ENCODE results near the gene SPATA21.

SPATA21 gene

DNA sequence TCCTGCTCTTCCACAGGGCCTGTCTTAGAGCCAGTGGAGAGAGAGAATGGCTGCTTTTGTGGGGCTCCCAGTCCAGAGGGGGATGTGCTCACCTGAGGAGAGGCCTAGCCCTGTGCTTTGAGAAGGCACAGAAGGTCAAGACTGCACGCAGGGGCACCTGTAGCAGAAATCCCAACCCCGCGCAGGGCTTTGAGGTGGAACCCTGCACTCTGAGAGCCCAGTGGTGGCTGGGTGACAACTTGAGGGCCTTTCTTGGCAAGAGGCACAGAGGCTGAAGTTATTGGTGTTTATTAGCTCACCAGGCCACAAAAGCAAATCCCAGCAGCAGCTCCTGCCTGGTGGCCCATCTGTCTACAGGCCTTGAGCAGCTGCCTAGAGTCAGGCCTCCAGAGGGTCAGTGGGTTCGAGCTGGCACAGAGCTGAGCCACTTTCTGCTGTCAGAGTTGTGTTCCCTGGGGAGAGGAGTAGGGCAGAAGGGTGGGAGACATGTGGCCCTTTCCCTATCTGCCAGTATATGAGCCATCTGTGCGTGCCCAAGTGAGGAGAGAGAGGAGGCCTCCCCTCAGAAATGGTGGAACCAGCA is 38.8 kb downstream of the SPATA21 start:
- no peak for TF ChIP-seq Cebpa-rat (IDR thresholded peaks at IDR 0.05)
- Histone ChIP-seq H3K9me3 (no peaks in the 10 kb centered on the region), H3K36me3 (peaks cover 73% of the 10 kb centered on the region), H3K4me3 (no peak overlapping the region), H3K27me3 (no peaks in the 10 kb centered on the region), H3K27ac (peak overlapping the region; percentile 62), H3K4me1 (peaks cover 37% of the 10 kb centered on the region), H4K20me1 (peaks cover 61% of the 10 kb centered on the region), H3K9ac (peak overlapping the region; percentile 18; the same call in 1 of the 2 replicates), H3K4me2 (peak overlapping the region; percentile 71)

DNA sequence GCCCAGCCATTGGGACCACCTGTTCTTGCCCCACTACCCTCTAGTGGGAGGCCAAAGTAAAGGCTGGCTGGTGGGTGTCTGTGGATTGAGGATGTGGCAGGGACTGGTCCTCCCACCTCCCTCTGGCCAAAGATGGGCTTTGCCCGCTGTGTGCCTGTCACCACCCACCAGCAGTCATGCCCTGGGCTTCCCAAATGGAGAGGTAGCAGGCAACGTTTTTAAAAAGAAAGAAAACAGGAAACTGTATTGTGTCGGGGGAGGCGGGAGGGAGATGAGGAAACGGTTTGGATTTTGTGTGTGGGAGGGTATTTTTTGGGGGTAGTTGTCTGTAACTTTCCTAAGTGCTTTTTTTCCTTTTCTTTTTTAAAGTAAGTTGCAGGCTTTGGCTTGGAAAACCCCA is 40.1 kb downstream of the SPATA21 start:
- Histone ChIP-seq H3K9ac (peak overlapping the region; percentile 18; the same call in 1 of the 2 replicates), H4K20me1 (peaks cover 75% of the 10 kb centered on the region), H3K9me3 (no peaks in the 10 kb centered on the region), H3K4me1 (peaks cover 38% of the 10 kb centered on the region), H3K4me3 (no peak overlapping the region), H3K27me3 (no peaks in the 10 kb centered on the region), H3K36me3 (peaks cover 86% of the 10 kb centered on the region), H3K27ac (peak overlapping the region; percentile 62), H3K4me2 (peak overlapping the region; percentile 71)
- no peak for TF ChIP-seq Cebpa-rat (IDR thresholded peaks at IDR 0.05)

DNA sequence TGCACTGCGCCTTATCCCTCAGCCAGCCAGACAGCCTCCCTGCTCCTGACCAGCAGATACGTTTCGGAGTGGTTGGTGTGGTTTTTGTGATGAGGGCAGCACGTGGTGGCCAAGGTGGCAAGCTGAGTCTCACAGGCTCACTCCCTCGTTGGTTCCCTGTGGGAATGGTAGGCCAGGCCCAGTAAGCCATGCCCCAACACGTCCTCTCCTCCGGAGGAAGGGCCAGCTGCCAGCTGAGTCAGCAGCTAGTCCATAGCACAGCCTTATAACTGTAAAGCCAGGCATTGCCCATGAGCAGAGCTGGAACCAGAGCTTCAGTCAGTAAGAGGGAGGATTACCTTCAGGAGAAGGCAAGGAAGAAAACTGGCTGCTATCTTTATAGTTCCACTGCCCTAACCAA is 40.6 kb downstream of the SPATA21 start:
- peaks cover 92% of the 10 kb centered on the region for H3K36me3 ChIP-seq
- no peaks in the 10 kb centered on the region for H3K9me3 ChIP-seq
- H3K27me3 ChIP-seq: no peaks in the 10 kb centered on the region
- peak overlapping the region; percentile 62 for H3K27ac ChIP-seq
- H3K4me1 ChIP-seq: peaks cover 44% of the 10 kb centered on the region
- H4K20me1 ChIP-seq: peaks cover 80% of the 10 kb centered on the region
- no peak for TF ChIP-seq Cebpa-rat (IDR thresholded peaks at IDR 0.05)
- peak overlapping the region; percentile 18; the same call in 1 of the 2 replicates for H3K9ac ChIP-seq
- no peak overlapping the region for H3K4me3 ChIP-seq
- peak overlapping the region; percentile 71 for H3K4me2 ChIP-seq

DNA sequence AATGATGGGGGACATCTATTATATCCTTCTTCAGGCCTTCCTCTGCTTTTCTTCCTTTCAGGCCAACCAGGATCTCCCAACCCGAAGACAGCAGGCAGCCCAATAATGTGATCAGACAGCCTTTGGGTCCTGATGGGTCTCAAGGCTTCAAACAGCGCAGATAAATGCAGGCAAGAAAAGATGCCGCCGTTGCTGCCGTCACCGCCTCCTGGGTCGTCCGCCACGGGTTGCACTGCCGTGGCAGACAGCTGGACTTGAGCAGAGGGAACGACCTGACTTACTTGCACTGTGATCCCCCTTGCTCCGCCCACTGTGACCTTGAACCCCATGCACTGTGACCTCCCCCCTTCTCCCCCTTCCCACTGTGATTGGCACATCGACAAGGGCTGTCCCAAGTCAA is 42.2 kb downstream of the SPATA21 start:
- no peak for TF ChIP-seq Cebpa-rat (IDR thresholded peaks at IDR 0.05)
- H3K4me2 ChIP-seq: no peak overlapping the region
- H3K27me3 ChIP-seq: no peaks in the 10 kb centered on the region
- no peak overlapping the region for H3K27ac ChIP-seq
- peaks cover 60% of the 10 kb centered on the region for H3K4me1 ChIP-seq
- no peaks in the 10 kb centered on the region for H3K9me3 ChIP-seq
- peaks cover 98% of the 10 kb centered on the region for H3K36me3 ChIP-seq
- H4K20me1 ChIP-seq: peaks cover 96% of the 10 kb centered on the region
- no peak overlapping the region for H3K9ac ChIP-seq
- no peak overlapping the region for H3K4me3 ChIP-seq

DNA sequence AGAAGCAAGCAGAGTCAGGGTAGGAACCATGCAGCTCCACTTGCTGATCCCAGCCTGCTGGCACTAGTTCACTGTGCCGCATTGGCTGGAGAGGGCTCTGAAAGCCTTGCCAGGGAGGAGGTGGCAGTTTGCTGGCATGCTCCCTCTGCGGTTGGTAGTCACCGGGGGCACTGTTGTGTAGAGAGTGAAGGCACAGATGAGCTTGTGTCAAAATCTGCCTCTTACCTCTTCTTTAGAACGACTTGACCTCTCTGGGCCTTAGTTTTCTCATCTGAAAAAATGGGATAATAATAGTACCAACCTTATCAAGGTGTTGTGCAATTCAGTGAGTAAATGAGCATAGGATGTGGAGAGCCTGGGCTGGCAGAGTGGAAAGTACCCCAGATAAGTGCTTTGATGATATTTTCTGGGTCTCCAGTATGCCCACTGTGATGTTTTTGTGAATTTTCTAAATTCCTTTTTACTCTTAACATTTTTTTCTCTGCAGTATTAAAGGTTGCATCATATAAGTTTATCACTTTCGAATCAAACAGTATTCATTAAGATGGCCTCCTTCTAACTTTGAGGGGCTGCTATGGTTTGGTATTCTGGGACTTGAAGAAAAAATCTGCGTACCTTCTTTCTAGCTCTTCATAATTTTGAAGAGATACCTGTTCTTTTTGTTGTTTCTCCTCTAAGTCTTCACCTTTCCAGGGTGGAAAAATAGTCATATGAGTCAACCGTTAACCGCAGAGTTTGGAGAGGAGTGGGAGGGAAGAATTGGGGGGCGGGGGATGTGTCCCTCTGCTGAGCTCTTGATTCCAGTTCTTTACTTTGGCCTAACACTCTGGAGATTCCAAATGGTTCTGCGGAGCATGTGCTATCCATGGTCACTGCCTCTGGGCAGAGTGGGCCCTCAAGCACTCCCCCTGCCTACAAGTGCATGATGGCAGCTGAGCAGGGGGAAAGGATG is 43.4 kb downstream of the SPATA21 start:
- Histone ChIP-seq H3K9me3 (no peaks in the 10 kb centered on the region), H3K9ac (no peak overlapping the region), H4K20me1 (peaks cover 97% of the 10 kb centered on the region), H3K27ac (no peak overlapping the region), H3K4me1 (peaks cover 62% of the 10 kb centered on the region), H3K36me3 (peaks cover 91% of the 10 kb centered on the region), H3K27me3 (no peaks in the 10 kb centered on the region), H3K4me2 (no peak overlapping the region), H3K4me3 (no peak overlapping the region)
- no peak for TF ChIP-seq Cebpa-rat (IDR thresholded peaks at IDR 0.05)

DNA sequence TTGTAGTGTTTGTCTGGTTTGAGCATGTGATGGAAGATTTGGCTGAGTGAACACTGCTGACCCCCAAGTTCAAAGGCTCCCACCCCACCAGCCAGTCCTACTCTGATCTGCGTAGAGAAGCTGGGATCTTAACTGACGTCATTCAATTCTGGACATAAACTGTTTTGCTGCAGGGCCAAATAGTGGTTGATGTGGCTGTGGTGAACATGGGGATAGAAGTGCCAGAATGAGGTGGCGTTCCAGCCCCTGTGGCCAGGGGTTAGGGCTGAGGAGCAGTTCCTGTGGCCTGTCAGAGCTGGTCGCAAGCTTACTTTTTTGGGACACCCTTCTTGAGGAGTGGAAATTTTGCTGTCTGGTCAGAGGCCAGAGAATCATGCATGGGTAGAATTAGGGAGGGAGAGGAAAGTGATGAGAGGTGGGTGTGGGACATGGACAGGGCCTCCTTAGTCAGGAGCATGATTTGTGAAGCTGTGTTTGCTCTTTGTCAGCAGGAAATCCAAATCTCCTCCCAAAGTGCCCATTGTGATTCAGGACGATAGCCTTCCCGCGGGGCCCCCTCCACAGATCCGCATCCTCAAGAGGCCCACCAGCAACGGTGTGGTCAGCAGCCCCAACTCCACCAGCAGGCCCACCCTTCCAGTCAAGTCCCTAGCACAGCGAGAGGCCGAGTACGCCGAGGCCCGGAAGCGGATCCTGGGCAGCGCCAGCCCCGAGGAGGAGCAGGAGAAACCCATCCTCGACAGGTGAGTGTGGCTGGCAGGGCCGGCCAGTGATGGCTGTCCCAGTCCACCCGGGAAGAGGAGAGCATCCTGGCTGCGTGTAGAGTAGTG is 44.3 kb downstream of the SPATA21 start:
- Histone ChIP-seq H3K4me1 (peaks cover 62% of the 10 kb centered on the region), H3K4me2 (no peak overlapping the region), H3K27ac (no peak overlapping the region), H3K27me3 (no peaks in the 10 kb centered on the region), H3K9me3 (no peaks in the 10 kb centered on the region), H3K36me3 (peaks cover 88% of the 10 kb centered on the region), H4K20me1 (peaks cover 97% of the 10 kb centered on the region), H3K4me3 (no peak overlapping the region), H3K9ac (no peak overlapping the region)
- no peak for TF ChIP-seq Cebpa-rat (IDR thresholded peaks at IDR 0.05)

DNA sequence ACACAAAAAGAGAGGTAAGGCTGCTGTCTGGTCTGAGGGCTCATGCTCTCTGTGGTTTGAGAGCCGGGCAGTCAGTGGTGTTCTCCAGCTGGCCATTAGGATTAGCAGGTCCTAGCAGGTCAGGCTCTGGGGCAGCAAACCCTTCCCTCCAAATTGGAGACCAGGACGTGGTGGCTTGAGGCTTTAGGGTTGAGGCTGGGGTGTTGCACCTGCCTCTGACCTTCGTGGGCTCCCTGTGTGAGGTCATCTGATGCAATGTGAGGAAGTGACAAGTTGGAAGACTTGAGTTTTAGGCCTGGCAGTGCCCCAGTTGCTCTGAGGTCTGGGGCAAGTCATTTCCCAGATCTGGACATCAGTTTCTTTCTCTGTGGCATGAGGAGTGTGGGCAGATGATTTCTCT is 45.8 kb downstream of the SPATA21 start:
- Histone ChIP-seq H3K36me3 (peaks cover 88% of the 10 kb centered on the region), H3K4me2 (peak overlapping the region; percentile 44), H3K9ac (peak overlapping the region; percentile 27; the same call in 1 of the 2 replicates)

DNA sequence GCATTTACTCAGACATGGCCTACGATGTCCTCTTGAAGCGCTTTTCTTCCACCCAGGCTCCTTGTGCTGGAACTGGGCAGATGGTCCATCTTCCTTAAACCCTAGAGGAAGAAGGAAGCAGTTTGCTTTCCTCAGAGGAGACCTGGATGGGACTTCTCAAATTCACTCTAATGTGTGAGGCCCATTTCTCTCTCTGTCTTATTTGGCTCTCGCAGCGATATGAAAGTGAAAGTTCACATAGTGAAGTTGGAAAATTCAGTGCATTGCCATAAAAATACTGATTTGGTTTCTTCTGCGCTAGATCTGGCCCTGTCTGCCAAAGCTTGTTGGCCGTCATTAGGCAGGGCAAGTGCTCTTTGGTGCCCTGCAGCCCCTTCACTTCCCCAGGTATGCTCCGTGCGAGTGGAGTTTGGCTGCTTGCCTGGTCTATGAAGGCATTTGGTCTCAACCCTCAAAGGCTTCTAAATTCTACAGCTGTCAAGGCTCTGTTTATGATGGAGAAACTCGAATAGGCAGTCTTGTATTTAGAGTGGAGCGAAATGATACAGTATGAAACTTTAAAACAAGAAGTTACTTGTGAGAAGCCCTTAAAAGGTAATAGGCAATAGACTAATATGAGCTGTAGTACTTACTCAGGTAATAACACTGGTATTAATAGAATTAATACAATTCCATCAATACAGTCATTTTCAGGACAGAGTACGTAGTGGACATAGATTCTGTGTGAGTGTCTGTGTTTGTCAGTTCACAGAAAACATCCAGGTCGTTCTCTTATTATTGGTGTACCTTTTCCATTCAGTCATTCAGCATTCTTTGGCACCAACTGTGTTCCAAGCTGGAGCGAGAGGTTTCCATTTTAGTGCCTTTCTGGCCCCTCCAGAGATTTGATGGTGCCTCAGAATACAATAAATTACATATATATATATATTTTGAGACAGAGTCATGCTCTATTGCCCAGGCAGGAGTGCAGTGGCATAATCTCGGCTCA is 49.7 kb downstream of the SPATA21 start:
- H3K4me3 ChIP-seq: no peak overlapping the region
- H3K27me3 ChIP-seq: no peaks in the 10 kb centered on the region
- H3K36me3 ChIP-seq: peaks cover 83% of the 10 kb centered on the region
- H4K20me1 ChIP-seq: peaks cover 99% of the 10 kb centered on the region
- H3K27ac ChIP-seq: no peak overlapping the region
- H3K4me2 ChIP-seq: peak overlapping the region; percentile 9
- no peaks in the 10 kb centered on the region for H3K9me3 ChIP-seq
- no peak overlapping the region; the same call in 1 of the 2 replicates for H3K9ac ChIP-seq
- H3K4me1 ChIP-seq: peaks cover 77% of the 10 kb centered on the region
- no peak for TF ChIP-seq Cebpa-rat (IDR thresholded peaks at IDR 0.05)

More for the DNA sequence above, 45.8 kb downstream of the SPATA21 start:
- Histone ChIP-seq H3K9me3 (no peaks in the 10 kb centered on the region), H3K27ac (peak overlapping the region; percentile 36), H3K27me3 (no peaks in the 10 kb centered on the region), H3K4me1 (peaks cover 62% of the 10 kb centered on the region), H4K20me1 (peaks cover 97% of the 10 kb centered on the region), H3K4me3 (no peak overlapping the region)
- TF ChIP-seq Cebpa-rat (IDR thresholded peaks at IDR 0.05): no peak
